Lower lobe of right lung (tissue), 2 donors: ENCODE measurements around the gene CYP27B1. TPM values are rescaled to one million over a fixed set of nuclear protein-coding genes. Genes with fewer than 3 reads are reported as not detected.

ENCODE experiments used
- ATAC-seq, 2 donors: fragments of 200-7000 bp; cut with Tn5 transposase; one replicate each; pipeline ENCODE4 v1.9.1; 2020 to 2022; ENCODE audit warnings: mild to moderate bottlenecking in 2 of 2, moderate library complexity in 2 of 2
- DNase-seq: peaks from one replicate; pipeline ENCODE4 v3.0.0-alpha.2; 2020
- H3K27ac ChIP-seq: fragments of 200-600 bp; one replicate; pipeline ENCODE4 v1.8.0; 2022
- H3K27me3 ChIP-seq: fragments of 200-600 bp; one replicate; pipeline ENCODE4 v1.8.0; 2022; ENCODE audit warnings: low read depth
- H3K36me3 ChIP-seq: fragments of 200-600 bp; one replicate; pipeline ENCODE4 v1.8.0; 2022; ENCODE audit warnings: mild to moderate bottlenecking
- H3K4me1 ChIP-seq: fragments of 200-600 bp; one replicate; pipeline ENCODE4 v1.8.0; 2022
- H3K4me3 ChIP-seq: fragments of 200-600 bp; one replicate; pipeline ENCODE4 v1.8.0; 2022; ENCODE audit warnings: mild to moderate bottlenecking
- H3K9me3 ChIP-seq: fragments of 200-600 bp; one replicate; pipeline ENCODE4 v1.8.0; 2022
- CTCF ChIP-seq: fragments of 200-600 bp; IDR thresholded peaks from one replicate; pipeline ENCODE4 v1.8.0; 2022; ENCODE audit warnings: antibody characterized with exemption, mild to moderate bottlenecking
- intact Hi-C: fragments of 100-400 bp; cut with DNase I; formaldehyde crosslinking; loops from one replicate; pipeline ENCODE4 v1.11.0; 2022
- total RNA-seq: library from RNA; stranded (reverse); fragmentation: NEBNext Ultra II Directional; extraction: Animal tissue kit (Norgen Biotek cat#: 25700); gene quantifications from one replicate; pipeline ENCODE4 v1.2.1, GENCODE V29; 2021
- donor health status: DM: no; HTN: yes; CAD: no; lungs with severe emphysema.

Gene CYP27B1
- total RNA-seq, 1 donor from 2014 or later: 1.1 TPM

- H3K27ac ChIP-seq: no peak overlapping the region
- no peaks in the 10 kb centered on the region for H3K9me3 ChIP-seq
- H3K36me3 ChIP-seq: peaks cover 17% of the 10 kb centered on the region
- intact Hi-C loops: no loop called here
- peak overlapping the region; percentile 55 for H3K4me3 ChIP-seq
- H3K27me3 ChIP-seq: peaks cover 35% of the 10 kb centered on the region
- DNase-seq: peak; percentile 63
- ATAC-seq: peak; percentile 67
- TF ChIP-seq CTCF: peak; percentile 40
- H3K4me1 ChIP-seq: peaks cover 31% of the 10 kb centered on the region
Observed at GRCh38 chr12:57765003-57765697, 1.7 kb downstream of the CYP27B1 start.

DNA sequence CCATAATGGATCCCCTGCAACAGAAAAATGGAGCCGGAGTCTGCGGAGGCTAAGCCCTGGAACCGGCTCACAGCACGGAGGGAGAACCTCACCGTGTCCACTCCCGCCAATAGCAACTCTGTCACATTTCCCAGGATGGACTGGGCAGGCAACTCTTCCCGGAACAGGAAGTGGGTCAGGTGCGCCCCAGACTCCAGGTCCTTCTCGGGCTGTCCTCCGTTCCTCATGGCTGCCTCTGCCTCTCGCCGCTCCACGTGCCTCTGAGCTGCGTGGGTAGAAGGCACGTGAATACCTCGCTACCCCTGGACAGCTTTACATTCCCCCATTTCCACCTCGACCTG, 2.2 kb downstream of the CYP27B1 start:
- H3K27me3 ChIP-seq: peaks cover 35% of the 10 kb centered on the region
- DNase-seq: no peak

GRCh38 chr12:57763881-57764661, 2.8 kb downstream of the CYP27B1 start:
- intact Hi-C loops: no loop called here
- Histone ChIP-seq H3K27me3 (peaks cover 35% of the 10 kb centered on the region), H3K4me3 (no peak overlapping the region), H3K36me3 (peaks cover 9% of the 10 kb centered on the region), H3K27ac (no peak overlapping the region), H3K4me1 (peaks cover 31% of the 10 kb centered on the region), H3K9me3 (no peaks in the 10 kb centered on the region)
- ATAC-seq (no peak), DNase-seq (no peak)
- no peak for TF ChIP-seq CTCF

More for the DNA sequence above, 2.2 kb downstream of the CYP27B1 start:
- Histone ChIP-seq H3K4me3 (peak overlapping the region; percentile 55), H3K4me1 (peaks cover 31% of the 10 kb centered on the region), H3K36me3 (peaks cover 12% of the 10 kb centered on the region), H3K9me3 (no peaks in the 10 kb centered on the region), H3K27ac (no peak overlapping the region)
- intact Hi-C loops: no loop called here
- ATAC-seq: peak; percentile 26 to 44
- no peak for TF ChIP-seq CTCF

DNA sequence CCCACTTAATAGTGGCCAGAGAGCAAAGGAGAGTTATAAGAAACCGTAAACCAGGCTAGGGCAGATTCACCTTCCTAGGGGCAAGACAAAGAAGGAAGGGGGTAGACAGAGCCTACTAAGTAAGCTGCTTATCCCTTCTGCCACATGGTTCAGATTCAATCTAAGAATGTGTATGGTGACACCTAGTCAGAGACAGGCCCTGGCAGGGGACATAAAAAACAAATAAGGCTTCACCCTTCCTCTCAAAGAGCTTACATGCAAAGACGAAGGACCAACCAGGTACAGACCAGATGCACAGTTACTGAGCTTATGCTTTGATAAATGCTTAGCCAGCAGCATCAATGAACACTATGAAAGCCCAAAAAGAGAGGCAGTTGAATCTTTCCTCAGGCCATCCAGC, 4.4 kb downstream of the CYP27B1 start:
- intact Hi-C loops: no loop called here
- peaks cover 31% of the 10 kb centered on the region for H3K4me1 ChIP-seq
- no peak overlapping the region for H3K27ac ChIP-seq
- no peaks in the 10 kb centered on the region for H3K9me3 ChIP-seq
- peaks cover 19% of the 10 kb centered on the region for H3K36me3 ChIP-seq
- ATAC-seq: no peak
- TF ChIP-seq CTCF: no peak
- H3K27me3 ChIP-seq: peaks cover 35% of the 10 kb centered on the region
- no peak overlapping the region for H3K4me3 ChIP-seq
- DNase-seq: no peak

DNA sequence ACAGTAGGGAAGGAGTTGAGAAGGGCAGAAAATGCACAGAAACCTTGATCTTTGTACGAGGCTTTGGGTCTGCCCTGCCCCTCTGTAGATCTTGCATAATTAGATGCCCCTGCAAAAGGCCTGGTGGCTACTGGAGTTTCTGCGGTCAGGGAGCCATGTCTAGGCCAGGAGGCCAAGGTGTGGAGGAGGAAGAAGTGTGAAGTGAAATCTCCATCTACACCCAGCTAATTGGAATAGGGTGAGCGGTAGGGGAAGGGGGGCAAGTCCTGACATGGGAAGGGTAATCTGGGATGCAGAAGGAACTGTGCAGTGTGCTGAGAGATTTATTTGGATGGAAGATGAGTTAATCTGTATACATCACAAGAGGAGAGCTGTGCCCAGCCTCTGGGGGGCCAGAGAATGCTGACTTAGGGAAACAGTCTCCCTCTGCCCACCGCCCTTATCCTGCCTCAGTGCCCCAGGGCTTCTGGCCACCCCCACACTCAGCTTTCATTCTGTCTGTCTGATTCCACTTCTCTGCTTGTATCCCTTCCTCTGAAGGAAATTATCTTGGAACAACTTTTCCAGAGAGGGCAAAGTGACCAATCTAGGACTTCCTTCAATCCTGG, 5.4 kb downstream of the CYP27B1 start:
- intact Hi-C loops: no loop called here
- H3K4me3 ChIP-seq: no peak overlapping the region
- peaks cover 22% of the 10 kb centered on the region for H3K36me3 ChIP-seq
- peaks cover 27% of the 10 kb centered on the region for H3K4me1 ChIP-seq
- DNase-seq (no peak), ATAC-seq (no peak)
- peaks cover 31% of the 10 kb centered on the region for H3K27me3 ChIP-seq
- H3K9me3 ChIP-seq: no peaks in the 10 kb centered on the region
- TF ChIP-seq CTCF: no peak
- no peak overlapping the region for H3K27ac ChIP-seq
